ENCODE measurements around the gene GRWD1.
"Not testable (repeated sequence)": the region's sequence is repeated elsewhere in the genome, so short reads cannot be mapped to it uniquely, and the experiment has no call there.

DNA sequence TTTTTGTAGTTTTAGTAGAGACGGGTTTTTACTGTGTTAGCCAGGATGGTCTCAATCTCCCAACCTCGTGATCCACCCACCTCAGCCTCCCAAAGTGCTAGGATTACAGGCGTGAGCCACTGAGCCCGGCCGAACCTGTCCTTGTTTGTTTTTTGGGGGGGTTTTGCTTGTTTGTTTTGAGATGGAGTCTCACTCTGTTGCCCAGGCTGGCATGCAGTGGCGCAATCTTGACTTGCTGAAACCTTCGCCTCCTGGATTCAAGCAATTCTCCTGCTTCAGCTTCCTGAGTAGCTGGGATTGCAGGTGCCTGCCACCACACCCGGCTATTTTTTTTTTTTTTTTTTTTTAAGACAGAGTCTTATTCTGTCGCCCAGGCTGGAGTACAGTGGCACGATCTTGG, 40.9 kb downstream of the GRWD1 start:
- TF ChIP-seq FOXM1 (IDR thresholded peaks at IDR 0.05; ENCODE audit: borderline replicate concordance); L3MBTL2 (conservative IDR thresholded peaks at IDR 0.05); SP1 (IDR thresholded peaks at IDR 0.05); NFRKB (IDR thresholded peaks at IDR 0.05); ARNT (IDR thresholded peaks at IDR 0.05); SUZ12 (IDR thresholded peaks at IDR 0.05); HDGF (IDR thresholded peaks at IDR 0.05; ENCODE audit: borderline replicate concordance); CTBP1 (IDR thresholded peaks at IDR 0.05; ENCODE audit: borderline replicate concordance); ZNF384 (IDR thresholded peaks at IDR 0.05); BHLHE40 (IDR thresholded peaks at IDR 0.05; ENCODE audit: borderline replicate concordance); TARDBP (IDR thresholded peaks at IDR 0.05); FOXA1 (IDR thresholded peaks at IDR 0.05); ELF4 (IDR thresholded peaks at IDR 0.05): not testable (repeated sequence)
- TF ChIP-seq, protein P1, sequence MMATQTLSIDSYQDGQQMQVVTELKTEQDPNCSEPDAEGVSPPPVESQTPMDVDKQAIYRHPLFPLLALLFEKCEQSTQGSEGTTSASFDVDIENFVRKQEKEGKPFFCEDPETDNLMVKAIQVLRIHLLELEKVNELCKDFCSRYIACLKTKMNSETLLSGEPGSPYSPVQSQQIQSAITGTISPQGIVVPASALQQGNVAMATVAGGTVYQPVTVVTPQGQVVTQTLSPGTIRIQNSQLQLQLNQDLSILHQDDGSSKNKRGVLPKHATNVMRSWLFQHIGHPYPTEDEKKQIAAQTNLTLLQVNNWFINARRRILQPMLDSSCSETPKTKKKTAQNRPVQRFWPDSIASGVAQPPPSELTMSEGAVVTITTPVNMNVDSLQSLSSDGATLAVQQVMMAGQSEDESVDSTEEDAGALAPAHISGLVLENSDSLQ (IDR thresholded peaks at IDR 0.05) = not testable (repeated sequence)

Data from HEK293T (cell line).